ENCODE measurements around the gene PSPC1. TPM values are rescaled to one million over a fixed set of nuclear protein-coding genes. Genes with fewer than 3 reads are reported as not detected.
"Not testable (repeated sequence)": the region's sequence is repeated elsewhere in the genome, so short reads cannot be mapped to it uniquely, and the experiment has no call there.

Gene PSPC1
- polyA plus RNA-seq, 1 donor = 49.5 TPM

- H3K4me1 ChIP-seq (ENCODE audit: control insufficient read depth, insufficient read depth, low read length); H3K4me3 ChIP-seq (ENCODE audit: low read length); H3K36me3 ChIP-seq (ENCODE audit: control insufficient read depth, insufficient read depth, low read length); DNase-seq; H3K27ac ChIP-seq (ENCODE audit: low read length); H3K27me3 ChIP-seq (ENCODE audit: control insufficient read depth, insufficient read depth, low read length); H3K9me3 ChIP-seq (ENCODE audit: control insufficient read depth, low read depth, low read length): not testable (repeated sequence)
- WGBS (ENCODE audit: insufficient coverage, low lambda C conversion rate) = no CpG with 5 or more reads among the region's 1 CpG
Measured at GRCh38 chr13:19709039-19709438, 73.7 kb downstream of the PSPC1 start.

- H3K4me3 ChIP-seq (ENCODE audit: low read length); H3K9me3 ChIP-seq (ENCODE audit: control insufficient read depth, low read depth, low read length); H3K36me3 ChIP-seq (ENCODE audit: control insufficient read depth, insufficient read depth, low read length); H3K4me1 ChIP-seq (ENCODE audit: control insufficient read depth, insufficient read depth, low read length); DNase-seq; H3K27me3 ChIP-seq (ENCODE audit: control insufficient read depth, insufficient read depth, low read length); H3K27ac ChIP-seq (ENCODE audit: low read length): not testable (repeated sequence)
- WGBS (ENCODE audit: insufficient coverage, low lambda C conversion rate) = 79% methylated on average over 5 of the region's 6 CpGs
Measured at GRCh38 chr13:19704256-19704655, 78.5 kb downstream of the PSPC1 start.

GRCh38 chr13:19701619-19702018 is 81.1 kb downstream of the PSPC1 start:
- H3K36me3 ChIP-seq (ENCODE audit: control insufficient read depth, insufficient read depth, low read length); H3K4me3 ChIP-seq (ENCODE audit: low read length); DNase-seq; H3K9me3 ChIP-seq (ENCODE audit: control insufficient read depth, low read depth, low read length); H3K27ac ChIP-seq (ENCODE audit: low read length); H3K27me3 ChIP-seq (ENCODE audit: control insufficient read depth, insufficient read depth, low read length); H3K4me1 ChIP-seq (ENCODE audit: control insufficient read depth, insufficient read depth, low read length): not testable (repeated sequence)

- not testable (repeated sequence) for H3K27ac ChIP-seq (ENCODE audit: low read length); H3K36me3 ChIP-seq (ENCODE audit: control insufficient read depth, insufficient read depth, low read length); DNase-seq; H3K4me3 ChIP-seq (ENCODE audit: low read length); H3K4me1 ChIP-seq (ENCODE audit: control insufficient read depth, insufficient read depth, low read length); H3K27me3 ChIP-seq (ENCODE audit: control insufficient read depth, insufficient read depth, low read length); H3K9me3 ChIP-seq (ENCODE audit: control insufficient read depth, low read depth, low read length)
- WGBS (ENCODE audit: insufficient coverage, low lambda C conversion rate) = no CpG with 5 or more reads among the region's 5 CpGs
Measured at GRCh38 chr13:19700963-19701362, 81.8 kb downstream of the PSPC1 start.

- H3K4me3 ChIP-seq (ENCODE audit: low read length) = no peak overlapping the region
- no peaks in the 10 kb centered on the region for H3K9me3 ChIP-seq (ENCODE audit: control insufficient read depth, low read depth, low read length)
- no peak overlapping the region for H3K27ac ChIP-seq (ENCODE audit: low read length)
- no peaks in the 10 kb centered on the region for H3K27me3 ChIP-seq (ENCODE audit: control insufficient read depth, insufficient read depth, low read length)
- whole genome bisulfite sequencing (ENCODE audit: insufficient coverage, low lambda C conversion rate) = no CpG with 5 or more reads among the region's 3 CpGs
- H3K36me3 ChIP-seq (ENCODE audit: control insufficient read depth, insufficient read depth, low read length) = no peaks in the 10 kb centered on the region
- no peaks in the 10 kb centered on the region for H3K4me1 ChIP-seq (ENCODE audit: control insufficient read depth, insufficient read depth, low read length)
- no peak for DNase-seq
Measured at GRCh38 chr13:19695829-19696228, 86.9 kb downstream of the PSPC1 start.

GRCh38 chr13:19695428-19695827 is 87.3 kb downstream of the PSPC1 start:
- H3K4me1 ChIP-seq (ENCODE audit: control insufficient read depth, insufficient read depth, low read length) = no peaks in the 10 kb centered on the region
- no peak overlapping the region for H3K4me3 ChIP-seq (ENCODE audit: low read length)
- no peaks in the 10 kb centered on the region for H3K9me3 ChIP-seq (ENCODE audit: control insufficient read depth, low read depth, low read length)
- no peaks in the 10 kb centered on the region for H3K36me3 ChIP-seq (ENCODE audit: control insufficient read depth, insufficient read depth, low read length)
- DNase-seq = no peak
- H3K27ac ChIP-seq (ENCODE audit: low read length) = no peak overlapping the region
- H3K27me3 ChIP-seq (ENCODE audit: control insufficient read depth, insufficient read depth, low read length) = no peaks in the 10 kb centered on the region
- WGBS (ENCODE audit: insufficient coverage, low lambda C conversion rate) = no CpG with 5 or more reads among the region's 1 CpG

- not testable (repeated sequence) for H3K9me3 ChIP-seq (ENCODE audit: control insufficient read depth, low read depth, low read length); H3K27ac ChIP-seq (ENCODE audit: low read length); H3K36me3 ChIP-seq (ENCODE audit: control insufficient read depth, insufficient read depth, low read length); H3K27me3 ChIP-seq (ENCODE audit: control insufficient read depth, insufficient read depth, low read length); H3K4me3 ChIP-seq (ENCODE audit: low read length); H3K4me1 ChIP-seq (ENCODE audit: control insufficient read depth, insufficient read depth, low read length); DNase-seq
- 100% methylated on average over 3 of the region's 8 CpGs for WGBS (ENCODE audit: insufficient coverage, low lambda C conversion rate)
Measured at GRCh38 chr13:19691447-19691846, 91.3 kb downstream of the PSPC1 start.

- H3K27me3 ChIP-seq (ENCODE audit: control insufficient read depth, insufficient read depth, low read length) = no peaks in the 10 kb centered on the region
- peaks cover 3% of the 10 kb centered on the region for H3K4me1 ChIP-seq (ENCODE audit: control insufficient read depth, insufficient read depth, low read length)
- no peak overlapping the region for H3K4me3 ChIP-seq (ENCODE audit: low read length)
- no peaks in the 10 kb centered on the region for H3K9me3 ChIP-seq (ENCODE audit: control insufficient read depth, low read depth, low read length)
- H3K27ac ChIP-seq (ENCODE audit: low read length) = peak overlapping the region; percentile 52
- peaks cover 5% of the 10 kb centered on the region for H3K36me3 ChIP-seq (ENCODE audit: control insufficient read depth, insufficient read depth, low read length)
- no peak for DNase-seq
Measured at GRCh38 chr13:19685437-19685836, 97.3 kb downstream of the PSPC1 start.

- 40% methylated on average over 1 of the region's 5 CpGs for WGBS (ENCODE audit: insufficient coverage, low lambda C conversion rate)
Measured at GRCh38 chr13:19685034-19685433, 97.7 kb downstream of the PSPC1 start.

GRCh38 chr13:19681517-19681916 is 101.2 kb downstream of the PSPC1 start:
- Histone ChIP-seq H3K27me3 (ENCODE audit: control insufficient read depth, insufficient read depth, low read length) (no peaks in the 10 kb centered on the region), H3K9me3 (ENCODE audit: control insufficient read depth, low read depth, low read length) (no peaks in the 10 kb centered on the region), H3K36me3 (ENCODE audit: control insufficient read depth, insufficient read depth, low read length) (peaks cover 7% of the 10 kb centered on the region), H3K27ac (ENCODE audit: low read length) (no peak overlapping the region), H3K4me3 (ENCODE audit: low read length) (no peak overlapping the region), H3K4me1 (ENCODE audit: control insufficient read depth, insufficient read depth, low read length) (peaks cover 3% of the 10 kb centered on the region)
- 80% methylated on average over 1 of the region's 2 CpGs for WGBS (ENCODE audit: insufficient coverage, low lambda C conversion rate)
- no peak for DNase-seq

More at GRCh38 chr13:19685034-19685433, 97.7 kb downstream of the PSPC1 start:
- H3K4me1 ChIP-seq (ENCODE audit: control insufficient read depth, insufficient read depth, low read length) = peaks cover 3% of the 10 kb centered on the region
- H3K4me3 ChIP-seq (ENCODE audit: low read length) = no peak overlapping the region
- peaks cover 5% of the 10 kb centered on the region for H3K36me3 ChIP-seq (ENCODE audit: control insufficient read depth, insufficient read depth, low read length)
- no peaks in the 10 kb centered on the region for H3K27me3 ChIP-seq (ENCODE audit: control insufficient read depth, insufficient read depth, low read length)
- H3K9me3 ChIP-seq (ENCODE audit: control insufficient read depth, low read depth, low read length) = no peaks in the 10 kb centered on the region
- DNase-seq = peak; percentile 74 to 91
- H3K27ac ChIP-seq (ENCODE audit: low read length) = peak overlapping the region; percentile 52

GRCh38 chr13:19680751-19681150 is 102.0 kb downstream of the PSPC1 start:
- DNase-seq = no peak
- no peaks in the 10 kb centered on the region for H3K9me3 ChIP-seq (ENCODE audit: control insufficient read depth, low read depth, low read length)
- H3K4me1 ChIP-seq (ENCODE audit: control insufficient read depth, insufficient read depth, low read length) = peaks cover 3% of the 10 kb centered on the region
- H3K36me3 ChIP-seq (ENCODE audit: control insufficient read depth, insufficient read depth, low read length) = peaks cover 11% of the 10 kb centered on the region
- no peaks in the 10 kb centered on the region for H3K27me3 ChIP-seq (ENCODE audit: control insufficient read depth, insufficient read depth, low read length)
- H3K27ac ChIP-seq (ENCODE audit: low read length) = no peak overlapping the region
- WGBS (ENCODE audit: insufficient coverage, low lambda C conversion rate) = no CpG with 5 or more reads among the region's 7 CpGs
- H3K4me3 ChIP-seq (ENCODE audit: low read length) = no peak overlapping the region
